NCI-H2107 (cell line): ENCODE measurements around the gene TSSC4.
A peak's percentile ranks its signal among the peaks of the same experiment; 100 is the strongest.

Experiments
- DNase-seq: peaks from one replicate; lab custom pipeline; 2025; lab: John Stamatoyannopoulos, UW

The TSSC4 gene

DNA sequence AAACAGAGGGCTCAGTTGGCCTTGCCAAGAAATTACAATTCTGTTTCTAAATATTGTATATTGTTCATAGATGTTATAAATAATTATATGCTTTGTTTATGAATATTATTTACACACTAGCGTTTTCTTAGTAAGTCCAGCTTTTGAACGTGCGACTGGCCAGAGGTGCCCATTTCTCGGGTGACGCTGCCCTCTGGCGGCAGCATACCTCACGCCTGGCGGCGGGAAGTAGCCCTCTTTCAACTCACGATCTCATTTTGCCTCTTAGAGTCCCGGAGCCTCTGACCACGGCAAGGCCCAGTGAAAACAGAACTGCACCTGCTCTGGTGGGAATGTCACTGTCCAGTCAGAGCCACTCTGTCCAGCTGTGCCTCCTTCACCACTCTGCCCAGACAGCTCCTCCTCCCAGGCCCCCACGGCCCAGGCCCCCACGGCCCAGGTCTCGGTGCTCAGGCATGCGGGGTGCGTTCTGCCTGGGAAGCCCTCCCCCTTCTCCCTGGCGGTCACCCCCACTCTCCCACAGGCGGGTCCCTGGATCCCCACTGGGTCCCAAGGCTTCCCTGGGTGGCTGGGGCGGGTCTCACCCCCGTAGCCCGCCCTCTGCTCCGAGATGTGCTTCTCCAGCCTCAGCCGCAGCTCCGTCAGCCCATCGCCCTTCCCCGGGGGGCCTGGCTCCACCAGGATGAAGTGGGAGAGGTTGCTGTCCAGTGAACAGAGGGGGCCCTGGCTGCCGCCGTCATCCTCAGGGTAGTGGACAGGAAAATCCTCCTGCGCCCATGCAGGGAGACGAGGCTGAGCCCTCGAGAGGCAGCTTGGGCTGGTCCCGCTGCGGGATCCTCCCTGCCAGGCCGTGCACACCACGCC, 19.3 kb downstream of the TSSC4 start:
- peak; percentile 47 for DNase-seq

DNA sequence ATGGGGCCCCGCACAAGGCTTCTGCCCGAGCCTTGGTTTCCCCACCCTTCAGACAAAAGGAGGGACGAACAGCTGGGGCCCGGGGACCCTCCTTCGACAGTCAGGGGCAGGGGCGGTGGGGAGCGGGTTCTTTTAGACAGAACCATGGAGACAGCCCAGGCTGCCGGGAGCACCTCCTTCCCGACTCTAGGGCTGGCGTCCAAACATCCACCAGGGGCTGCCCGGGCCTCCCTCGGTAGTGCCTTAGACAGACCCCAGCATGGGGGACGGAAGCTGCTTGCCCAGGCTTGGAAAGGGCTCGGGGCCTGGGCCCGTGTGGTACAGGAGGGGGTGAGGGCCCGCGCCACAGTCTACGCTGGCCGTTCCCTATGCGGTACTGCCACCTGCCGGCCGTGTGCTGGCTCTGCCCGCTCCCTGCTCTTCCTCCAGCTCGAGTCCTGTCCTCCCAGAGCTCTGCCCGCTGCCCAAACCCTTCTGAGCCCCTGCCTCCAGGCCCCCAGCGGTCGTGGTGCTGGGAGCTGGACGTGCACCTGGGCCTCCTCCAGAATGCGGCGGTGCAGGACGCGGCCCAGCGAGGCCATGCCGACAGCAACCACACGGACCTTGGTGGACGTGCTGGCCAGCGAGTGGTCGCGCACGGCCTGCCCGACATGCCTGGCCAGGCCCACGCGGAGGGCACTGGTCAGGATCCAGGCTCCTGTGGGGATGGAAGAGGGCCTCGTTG, 20.1 kb downstream of the TSSC4 start:
- DNase-seq, result peak; percentile 39

DNA sequence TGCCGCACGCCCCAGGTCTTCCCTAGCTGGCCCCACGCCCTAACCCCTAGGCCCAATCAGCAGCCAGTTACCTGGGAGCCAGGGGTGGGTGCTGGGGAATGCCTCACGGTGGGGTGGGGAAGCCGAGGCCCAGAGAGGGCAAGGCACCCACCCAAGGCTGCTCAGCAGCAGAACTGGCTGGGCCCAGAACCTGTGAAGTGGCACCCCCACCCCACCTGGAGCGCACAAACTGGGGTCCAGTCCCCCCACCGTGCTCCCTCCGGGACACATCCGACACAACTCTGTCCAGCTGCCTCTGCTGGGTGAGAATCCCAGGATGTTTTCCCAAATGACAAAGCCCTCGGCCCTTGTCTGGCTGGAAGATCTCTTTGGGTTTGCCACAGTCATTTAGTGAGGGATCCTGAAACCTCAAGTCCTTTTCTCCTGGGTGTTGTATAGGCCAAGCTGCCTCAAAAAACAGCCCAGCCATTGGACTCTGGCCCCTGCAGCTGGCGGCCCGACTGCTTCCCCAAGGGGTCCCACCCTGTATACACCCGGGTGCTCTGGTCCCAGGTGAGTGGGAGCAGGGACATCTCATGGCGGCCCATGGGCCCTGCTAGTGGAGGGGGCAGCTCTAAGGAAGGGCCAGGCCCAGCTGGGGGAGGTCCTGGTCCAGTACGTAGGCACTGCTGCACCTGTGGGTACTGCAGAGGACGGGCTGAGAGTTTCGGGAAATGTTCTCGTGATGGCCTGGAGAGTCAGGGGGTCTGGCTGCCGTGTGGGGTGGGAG, 20.9 kb downstream of the TSSC4 start:
- DNase-seq, result no peak

- DNase-seq, result no peak
Measured at GRCh38 chr11:2421996-2422395, 21.4 kb downstream of the TSSC4 start.

DNA sequence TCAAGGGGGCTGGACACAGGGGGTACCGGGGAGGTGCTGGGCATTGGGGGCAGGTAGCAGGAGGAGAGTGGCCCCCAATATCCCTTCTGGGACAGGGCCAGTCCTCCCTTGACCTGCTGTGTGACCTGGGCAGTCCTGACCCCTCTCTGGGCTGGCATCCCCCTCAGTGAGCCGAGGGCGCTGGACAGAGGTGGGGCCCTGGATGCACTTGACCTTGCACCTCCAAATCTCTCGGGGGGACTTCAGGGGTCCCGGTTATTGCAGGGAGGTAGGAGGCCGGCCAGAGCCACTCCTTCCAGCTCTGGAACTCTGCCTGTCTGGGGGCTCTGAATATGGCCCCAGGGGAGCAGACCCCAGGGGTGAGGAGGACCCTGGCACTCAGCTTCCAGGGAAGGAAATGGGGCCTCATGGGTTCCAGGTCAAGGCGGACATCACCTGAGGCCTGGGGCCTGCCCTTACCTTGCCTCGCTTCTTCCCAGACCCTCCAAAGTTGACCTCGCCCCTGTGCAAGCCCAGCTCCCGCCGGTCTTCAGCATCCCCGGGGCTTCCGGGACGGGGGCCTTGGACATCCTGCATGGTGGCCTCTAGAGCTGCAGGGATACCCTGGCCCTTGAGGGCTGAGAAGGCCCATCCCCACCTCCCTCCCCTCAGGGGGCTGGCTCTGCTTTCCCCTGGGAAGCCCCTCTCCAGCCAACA, 22.1 kb downstream of the TSSC4 start:
- DNase-seq, result no peak

- no peak for DNase-seq
Measured at GRCh38 chr11:2423157-2424025, 22.8 kb downstream of the TSSC4 start.

GRCh38 chr11:2424811-2425495, 24.4 kb downstream of the TSSC4 start:
- no peak for DNase-seq

DNA sequence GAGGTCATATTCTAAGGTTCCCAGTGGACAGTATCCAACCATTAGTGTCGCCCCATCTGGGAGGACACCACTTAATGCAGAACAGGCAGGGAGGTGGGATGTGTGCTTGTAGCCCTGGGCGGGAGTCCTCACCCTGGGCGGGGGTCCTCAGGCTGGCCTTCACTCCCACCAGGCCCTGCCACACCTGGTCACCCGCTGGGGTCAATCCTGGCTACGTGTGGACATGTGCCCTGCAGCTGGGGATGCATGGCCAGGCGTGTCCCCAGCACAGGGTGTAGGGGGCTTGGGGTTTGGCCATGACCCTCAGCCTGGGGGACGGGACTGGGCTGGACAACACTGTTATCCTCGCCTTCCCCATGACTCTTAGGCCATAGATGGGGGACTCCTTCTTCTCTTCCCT, 25.0 kb downstream of the TSSC4 start:
- no peak for DNase-seq

DNA sequence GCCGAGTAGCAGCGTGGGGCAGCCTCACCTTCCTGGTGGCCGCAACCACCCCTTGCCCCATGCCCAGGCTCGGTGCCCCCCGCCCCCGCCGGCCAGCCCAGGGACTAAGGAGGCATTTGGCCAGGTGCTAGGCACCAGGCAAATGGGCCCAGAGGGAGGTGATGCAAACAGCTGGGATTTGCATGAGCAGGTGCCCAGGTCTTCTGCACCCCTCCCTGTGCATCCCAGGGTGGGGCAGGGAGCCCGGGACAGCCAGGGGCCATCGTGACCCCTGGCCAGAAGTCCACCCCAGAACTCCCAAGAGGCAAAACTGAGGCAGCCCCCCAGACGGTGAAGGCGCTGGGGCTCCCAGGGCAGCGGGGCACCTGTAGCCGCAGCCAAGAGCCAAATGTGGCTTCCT, 25.7 kb downstream of the TSSC4 start:
- no peak for DNase-seq

DNA sequence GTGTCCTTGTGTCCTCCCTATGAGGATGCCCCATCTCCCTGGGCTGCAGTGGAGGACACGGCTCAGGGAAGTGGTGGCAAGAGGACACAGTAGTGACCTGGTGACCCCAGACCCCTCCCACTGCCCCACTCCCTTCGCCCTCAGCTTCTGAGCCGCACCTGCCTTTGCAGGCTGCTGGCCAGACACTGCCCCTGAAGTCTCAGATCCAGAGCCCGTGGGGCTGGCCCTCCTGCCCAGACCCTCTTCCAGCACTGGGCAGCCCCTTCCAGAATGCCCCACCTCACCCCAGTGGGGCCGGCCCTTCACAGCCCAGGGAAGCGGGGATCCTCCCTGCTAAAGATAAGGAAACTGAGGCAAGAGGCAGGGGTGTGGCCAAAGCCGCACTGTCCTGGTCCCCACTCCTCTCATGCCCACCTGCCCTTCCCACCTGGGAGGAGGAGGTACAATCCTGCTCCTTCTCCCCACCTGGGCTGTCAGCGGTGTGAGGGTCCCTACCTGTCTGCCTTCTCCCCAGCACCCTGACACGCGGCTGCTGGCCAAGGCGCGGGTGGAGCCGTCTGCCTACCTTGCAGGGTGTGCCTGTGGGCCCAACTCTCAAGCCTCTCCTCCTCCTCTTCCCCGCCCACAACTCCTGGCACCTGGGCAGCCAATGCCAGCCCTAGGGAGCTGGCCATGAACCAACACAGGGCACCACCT, 26.4 kb downstream of the TSSC4 start:
- no peak for DNase-seq

DNA sequence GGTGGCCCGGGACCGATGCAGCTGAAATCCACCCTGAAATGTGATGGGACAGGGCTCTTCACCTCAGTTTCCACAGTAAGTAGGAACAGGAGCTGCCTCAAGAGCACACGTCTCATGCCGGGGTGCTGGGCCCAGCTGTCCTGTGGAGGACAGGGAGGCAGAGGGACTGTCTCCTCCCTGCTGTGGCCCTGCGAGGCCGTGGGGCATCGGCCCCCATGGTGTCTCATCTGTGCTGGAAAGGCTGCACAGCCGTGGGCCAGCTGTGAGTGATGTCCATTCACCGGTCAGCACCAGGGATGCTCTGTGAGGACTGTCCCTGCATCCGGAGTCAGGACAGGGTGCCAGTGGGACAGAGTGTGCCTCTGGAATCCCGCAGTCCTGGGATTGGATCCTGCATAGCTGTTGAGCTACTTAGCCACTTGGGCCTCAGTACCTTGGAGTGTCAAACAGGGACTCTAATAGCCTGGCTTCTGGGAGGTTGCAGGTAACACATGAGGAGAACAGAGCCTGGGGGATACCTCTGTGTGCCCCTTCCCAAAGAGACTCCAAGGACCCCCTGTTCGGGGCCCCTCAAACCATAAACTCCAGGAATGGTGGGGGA, 27.3 kb downstream of the TSSC4 start:
- no peak for DNase-seq

GRCh38 chr11:2428322-2428795, 27.8 kb downstream of the TSSC4 start:
- DNase-seq, result peak; percentile 40

DNA sequence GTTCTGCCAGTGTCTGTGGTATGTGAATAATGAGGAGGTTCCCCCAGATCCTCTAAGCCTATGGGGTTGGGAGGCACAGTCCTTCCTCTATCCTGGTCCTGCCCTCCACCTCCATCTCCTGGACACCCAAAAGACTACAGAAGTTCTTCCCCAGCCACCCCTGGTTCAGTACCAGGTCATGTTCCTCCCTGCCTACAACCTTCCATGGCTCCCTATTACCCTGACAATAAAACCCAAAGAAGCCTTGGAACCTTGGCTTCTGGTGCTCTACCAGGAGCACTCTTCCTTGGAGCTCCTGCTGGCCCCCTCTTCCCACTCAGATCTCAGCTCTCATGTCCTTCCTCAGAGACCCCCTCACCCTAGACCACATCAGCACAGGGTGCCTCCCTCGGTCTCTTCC, 30.8 kb downstream of the TSSC4 start:
- no peak for DNase-seq

GRCh38 chr11:2432171-2432621, 31.6 kb downstream of the TSSC4 start:
- DNase-seq, result no peak

DNA sequence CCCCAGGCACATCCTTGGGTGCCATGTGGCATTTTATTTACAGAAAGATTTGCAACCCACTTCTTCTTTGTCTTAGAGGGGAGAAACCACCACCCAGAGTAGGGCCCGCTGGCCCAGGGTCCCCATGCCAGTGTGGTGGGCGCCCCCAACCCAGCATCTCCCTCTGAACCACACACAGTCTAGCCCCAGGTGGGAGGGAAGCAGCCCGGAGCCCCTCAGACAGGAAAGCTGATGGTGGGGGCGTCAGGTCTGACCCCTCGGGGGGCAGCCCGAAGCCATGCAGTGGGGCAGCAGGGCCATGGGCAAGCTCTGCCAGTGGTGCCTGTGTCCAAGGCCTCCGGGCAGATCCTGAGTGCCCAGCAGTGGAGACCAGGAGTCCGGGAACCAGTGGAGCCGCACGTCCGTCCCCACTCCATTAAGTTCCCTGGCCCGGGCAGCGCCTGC, 32.1 kb downstream of the TSSC4 start:
- DNase-seq, result no peak

GRCh38 chr11:2433106-2433925, 32.8 kb downstream of the TSSC4 start:
- no peak for DNase-seq

DNA sequence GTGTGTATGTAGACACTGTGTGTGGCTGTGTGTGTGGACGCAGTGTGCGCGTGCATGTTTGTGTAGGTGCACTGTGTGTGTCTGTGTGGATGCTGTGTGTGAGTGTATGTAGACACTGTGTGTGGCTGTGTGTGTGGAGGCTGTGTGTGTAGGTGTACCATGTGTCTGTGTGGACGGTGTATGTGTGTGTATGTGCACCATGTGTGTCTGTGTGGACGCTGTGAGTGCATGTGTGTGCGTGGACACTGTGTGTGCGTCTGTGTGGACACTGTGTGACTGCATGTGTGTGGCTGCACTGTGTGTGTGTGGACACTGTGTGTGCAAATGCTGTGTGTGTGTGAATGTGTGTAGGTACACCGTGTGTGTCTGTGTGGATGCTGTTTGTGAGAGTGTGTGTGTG, 33.5 kb downstream of the TSSC4 start:
- DNase-seq, result no peak
